ENCODE results near the gene TRNAU1AP.
"Not testable (repeated sequence)": the region's sequence is repeated elsewhere in the genome, so short reads cannot be mapped to it uniquely, and the experiment has no call there.

Gene TRNAU1AP

DNA sequence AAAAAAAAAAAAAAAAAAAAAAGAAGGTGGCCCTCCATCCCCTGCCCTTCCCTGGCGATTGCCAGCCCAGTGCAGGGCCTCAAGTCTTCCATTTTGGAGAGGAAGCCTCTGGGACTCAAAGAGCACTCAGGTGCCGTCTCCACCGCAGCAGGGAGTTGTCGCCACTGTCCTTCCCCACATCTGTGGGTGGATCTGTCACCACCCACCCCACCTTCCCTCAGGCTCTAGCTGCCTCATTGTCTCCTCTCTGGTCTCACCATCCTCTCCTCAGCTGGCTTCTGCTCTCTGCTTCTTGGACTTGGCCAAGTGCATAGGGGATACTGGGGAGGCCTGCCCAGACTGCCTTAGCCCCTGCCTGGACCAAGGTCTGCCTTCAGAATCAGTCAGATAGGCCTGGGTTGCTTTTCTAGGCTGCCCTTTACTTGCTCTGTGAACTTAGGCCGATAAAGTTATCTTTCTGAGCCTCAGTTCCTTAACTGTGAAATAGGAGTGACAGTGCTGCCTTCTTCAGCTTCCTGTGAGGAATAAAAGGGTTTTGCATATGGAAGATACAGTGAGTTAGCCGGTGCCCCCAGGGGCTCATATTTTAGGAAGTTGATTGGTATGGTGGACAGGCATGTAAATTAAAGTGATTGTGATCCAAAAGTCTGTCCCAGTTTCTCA, 31.3 kb upstream of the TRNAU1AP start:
- no peak for DNase-seq (ENCODE audit: low read depth in 2 of 2)

DNA sequence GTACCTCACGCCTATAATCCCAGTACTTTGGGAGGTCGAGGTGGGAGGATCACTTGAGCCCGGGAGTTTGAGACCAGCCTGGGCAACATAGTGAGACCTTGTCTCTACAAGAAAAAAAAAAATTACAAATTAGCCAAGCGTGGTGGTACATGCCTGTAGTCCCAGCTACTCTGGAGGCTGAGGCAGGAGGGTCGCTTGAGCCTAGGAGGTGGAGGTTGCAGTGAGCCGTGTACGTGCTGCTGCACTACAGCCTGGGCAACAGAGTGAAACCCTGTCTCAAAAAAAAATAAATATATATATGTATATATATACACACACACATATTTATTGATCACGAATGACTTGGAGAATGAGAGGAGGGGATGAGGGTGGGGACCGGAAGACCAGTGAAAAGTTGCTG, 30.3 kb upstream of the TRNAU1AP start:
- DNase-seq (ENCODE audit: low read depth in 2 of 2), result not testable (repeated sequence)

DNA sequence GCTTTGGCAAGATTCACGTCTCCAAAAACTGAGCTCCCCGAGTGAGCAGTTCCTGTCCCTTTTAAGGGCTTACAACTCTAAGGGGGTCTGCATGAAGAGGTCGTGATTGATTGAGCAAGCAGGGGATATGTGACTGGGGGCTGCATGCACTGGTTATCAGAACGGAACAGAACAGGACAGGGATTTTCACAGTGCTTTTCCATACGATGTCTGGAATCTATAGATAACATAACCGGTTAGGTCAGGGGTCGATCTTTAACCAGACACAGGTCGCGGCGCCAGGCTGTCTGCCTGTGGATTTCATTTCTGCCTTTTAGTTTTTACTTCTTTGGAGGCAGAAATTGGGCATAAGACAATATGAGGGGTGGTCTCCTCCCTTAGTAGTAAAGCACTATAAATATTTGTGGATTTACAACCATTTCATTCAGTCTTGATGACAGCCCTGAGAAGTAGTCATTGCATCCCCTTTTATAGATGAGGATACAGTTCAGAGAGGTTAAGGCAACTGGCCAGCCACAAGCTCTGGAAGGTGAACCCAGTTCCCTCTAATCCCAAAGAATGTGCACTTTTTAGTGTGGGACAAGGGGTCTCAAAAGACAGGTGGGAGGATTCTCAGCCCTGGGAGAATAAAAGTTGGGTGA, 27.8 kb upstream of the TRNAU1AP start:
- not testable (repeated sequence) for DNase-seq (ENCODE audit: low read depth in 2 of 2)

DNA sequence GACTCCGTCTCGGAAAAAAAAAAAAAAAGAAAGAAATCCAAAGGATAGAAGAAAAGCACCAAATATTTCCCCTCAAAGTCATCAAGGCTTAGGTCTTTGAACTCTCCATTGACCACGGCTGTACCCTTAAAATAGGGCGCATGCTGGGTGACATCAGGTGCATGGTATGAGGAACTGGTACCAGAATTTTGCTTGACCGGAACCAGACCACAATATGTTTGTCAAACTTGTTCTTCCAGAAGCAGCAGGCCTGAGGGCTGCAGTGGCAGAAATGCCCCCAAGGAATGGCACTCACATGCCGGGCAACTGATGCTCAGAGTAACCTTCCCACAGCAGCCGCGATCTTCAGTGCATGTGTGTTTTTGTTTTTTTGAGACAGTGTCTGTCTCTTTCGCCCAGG, 26.0 kb upstream of the TRNAU1AP start:
- DNase-seq (ENCODE audit: low read depth in 2 of 2), result no peak

DNA sequence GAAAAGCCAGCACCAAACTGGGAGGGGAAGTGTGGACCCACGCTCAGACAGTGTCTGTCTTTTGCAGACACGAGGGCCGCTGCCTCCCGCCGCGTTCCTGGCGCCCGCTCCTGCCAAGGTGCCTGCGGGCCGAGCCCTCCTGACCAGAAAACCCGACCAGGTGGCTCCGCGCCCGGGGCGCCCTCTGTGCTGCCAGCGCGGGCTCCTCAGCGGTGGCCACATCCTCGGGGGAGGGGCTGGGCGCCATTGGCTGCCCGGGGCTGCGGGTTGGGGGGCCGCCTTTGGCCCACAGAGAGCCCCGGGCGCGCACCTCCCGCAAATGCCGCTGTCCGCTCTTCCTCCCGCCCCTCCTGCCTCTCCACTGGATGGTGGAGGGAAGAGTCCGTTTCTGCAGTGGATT, 22.4 kb upstream of the TRNAU1AP start:
- no peak for DNase-seq (ENCODE audit: low read depth in 2 of 2)

DNA sequence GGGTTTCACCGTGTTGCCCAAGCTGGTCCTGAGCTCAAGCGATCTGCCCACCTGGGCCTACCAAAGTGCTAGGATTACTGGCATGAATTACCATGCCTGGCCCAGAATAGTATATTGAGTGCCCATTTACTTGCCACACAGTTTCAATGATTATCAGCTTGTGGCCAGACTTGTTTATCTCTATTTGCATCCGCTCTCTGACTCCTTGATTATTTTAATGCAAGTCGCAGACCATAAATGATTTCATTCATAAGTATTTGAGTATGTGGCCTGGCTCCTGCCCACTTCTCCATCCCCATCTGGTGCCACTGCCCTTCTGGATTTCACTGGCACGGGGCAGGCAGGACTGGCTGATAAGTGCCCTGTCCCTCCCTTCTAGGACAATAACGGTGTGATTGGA, 18.2 kb upstream of the TRNAU1AP start:
- no peak for DNase-seq (ENCODE audit: low read depth in 2 of 2)

DNA sequence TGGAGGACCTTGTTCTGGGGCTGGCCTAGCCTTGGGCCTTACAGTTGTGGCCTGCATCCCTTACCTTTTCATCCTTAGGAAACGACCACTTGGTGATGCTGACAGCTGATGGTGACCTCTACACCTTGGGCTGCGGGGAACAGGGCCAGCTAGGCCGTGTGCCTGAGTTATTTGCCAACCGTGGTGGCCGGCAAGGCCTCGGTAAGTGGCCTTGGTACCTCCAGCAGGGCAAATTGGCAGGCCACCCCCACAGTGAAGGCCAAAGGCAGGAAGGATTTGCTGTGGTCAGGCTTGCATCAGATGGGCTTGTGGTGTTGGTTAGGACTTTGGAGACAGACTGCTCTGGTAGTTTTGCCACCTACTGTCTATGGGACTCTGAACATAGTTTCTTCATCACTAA, 17.7 kb upstream of the TRNAU1AP start:
- no peak for DNase-seq (ENCODE audit: low read depth in 2 of 2)

DNA sequence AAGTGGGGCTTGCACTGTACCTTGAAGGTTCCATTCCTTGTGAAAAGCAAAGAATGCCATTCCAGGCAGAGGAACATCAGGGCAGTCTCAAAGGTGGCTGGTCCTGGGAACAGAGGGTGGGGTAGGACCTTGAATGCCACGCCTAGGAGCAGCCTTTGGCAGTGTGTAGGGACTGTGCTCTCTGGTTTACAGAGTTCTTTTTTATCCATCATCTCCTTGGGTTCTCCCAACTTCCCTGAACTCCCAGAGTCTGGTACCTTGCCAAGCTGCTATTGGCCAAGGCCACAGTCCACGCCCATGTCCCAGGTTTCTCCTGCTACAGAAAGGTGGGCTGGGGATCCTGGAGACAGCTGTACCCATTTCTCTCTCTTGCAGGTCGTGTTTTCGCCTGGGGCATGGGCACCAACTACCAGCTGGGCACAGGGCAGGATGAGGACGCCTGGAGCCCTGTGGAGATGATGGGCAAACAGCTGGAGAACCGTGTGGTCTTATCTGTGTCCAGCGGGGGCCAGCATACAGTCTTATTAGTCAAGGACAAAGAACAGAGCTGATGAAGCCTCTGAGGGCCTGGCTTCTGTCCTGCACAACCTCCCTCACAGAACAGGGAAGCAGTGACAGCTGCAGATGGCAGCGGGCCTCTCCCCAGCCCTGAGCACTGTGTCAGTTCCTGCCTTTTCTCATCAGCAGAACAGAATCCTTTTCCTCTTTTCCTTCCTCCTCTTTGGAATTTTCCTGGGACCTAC, 15.3 kb upstream of the TRNAU1AP start:
- no peak for DNase-seq (ENCODE audit: low read depth in 2 of 2)

DNA sequence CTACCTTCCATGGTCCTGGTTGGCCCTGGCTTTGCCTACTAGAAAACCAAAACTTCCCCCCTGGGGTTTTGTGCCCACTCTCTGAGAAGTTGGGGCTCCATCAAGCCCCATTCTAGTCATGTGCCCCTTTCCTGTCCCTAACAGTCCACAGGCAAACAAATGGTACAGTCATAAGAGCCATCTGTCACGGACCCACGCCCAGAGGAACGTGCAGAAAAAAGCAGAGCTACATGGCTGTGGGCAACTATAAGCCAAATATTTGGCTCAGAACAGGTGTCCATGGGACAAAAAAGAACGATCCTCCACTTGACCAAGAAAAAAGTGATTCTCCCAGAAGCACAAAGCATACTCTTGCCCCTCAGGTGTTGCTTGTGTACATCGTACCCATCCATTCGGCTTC, 14.6 kb upstream of the TRNAU1AP start:
- DNase-seq (ENCODE audit: low read depth in 2 of 2), result no peak

DNA sequence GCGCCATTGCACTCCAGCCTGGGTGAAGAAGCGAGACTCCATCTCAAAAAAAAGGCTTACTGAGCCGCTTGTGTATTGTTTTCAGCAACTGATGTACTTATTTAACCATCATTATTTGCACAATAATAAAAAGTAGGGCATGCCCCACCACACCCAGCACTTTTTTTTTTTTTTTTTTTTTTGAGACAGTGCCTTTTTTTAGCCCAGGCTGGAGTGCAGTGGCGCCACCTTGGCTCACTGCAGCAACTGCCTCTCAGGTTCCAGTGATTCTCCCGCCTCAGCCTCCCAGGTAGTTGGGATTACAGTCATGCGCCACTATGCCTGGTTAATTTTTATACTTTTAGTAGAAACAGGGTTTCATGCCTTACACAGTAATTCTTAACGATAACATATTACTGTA, 12.2 kb upstream of the TRNAU1AP start:
- DNase-seq (ENCODE audit: low read depth in 2 of 2), result no peak

DNA sequence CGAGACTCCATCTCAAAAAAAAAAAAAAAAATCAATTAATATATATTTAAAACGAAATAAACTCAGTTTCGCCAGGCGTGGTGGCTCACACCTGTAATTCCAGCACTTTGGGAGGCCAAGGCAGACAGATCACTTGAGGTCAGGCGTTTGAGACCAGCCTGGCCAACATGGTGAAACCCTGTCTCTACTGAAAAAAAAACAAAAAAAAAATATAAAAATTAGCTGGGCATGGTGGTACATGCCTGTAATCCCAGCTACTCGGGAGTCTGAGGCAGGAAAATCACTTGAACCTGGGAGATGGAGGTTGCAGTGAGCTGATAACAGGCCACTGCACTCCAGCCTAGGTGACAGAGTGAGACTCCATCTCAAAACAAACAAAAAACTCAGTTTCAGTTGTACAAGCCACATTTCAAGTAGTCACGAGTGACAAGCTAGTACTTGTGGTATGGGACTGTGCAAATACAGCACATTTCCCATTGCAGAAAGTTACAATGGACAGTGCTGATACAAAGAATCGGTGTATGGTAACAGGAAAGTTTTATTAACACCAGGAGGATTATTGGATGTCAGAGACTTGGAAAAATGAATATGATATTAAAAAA, 11.4 kb upstream of the TRNAU1AP start:
- not testable (repeated sequence) for DNase-seq (ENCODE audit: low read depth in 2 of 2)

DNA sequence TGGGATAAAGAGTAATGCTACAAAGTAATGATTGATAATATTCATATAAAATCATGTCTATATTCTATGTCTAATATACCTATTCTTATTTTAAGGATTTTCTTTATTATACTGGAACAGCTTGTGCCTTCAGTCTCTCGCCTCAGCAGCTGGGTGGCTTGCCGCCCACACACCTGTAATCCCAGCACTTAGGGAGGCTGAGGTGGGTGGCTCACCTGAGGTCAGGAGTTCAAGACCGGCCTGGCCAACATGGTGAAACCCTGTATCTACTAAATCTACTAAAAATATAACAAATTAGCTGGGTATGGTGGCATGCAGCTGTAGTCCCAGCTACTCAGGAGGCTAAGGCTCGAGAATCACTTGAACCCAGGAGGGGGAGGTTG, 7.6 kb upstream of the TRNAU1AP start:
- DNase-seq (ENCODE audit: low read depth in 2 of 2), result no peak

DNA sequence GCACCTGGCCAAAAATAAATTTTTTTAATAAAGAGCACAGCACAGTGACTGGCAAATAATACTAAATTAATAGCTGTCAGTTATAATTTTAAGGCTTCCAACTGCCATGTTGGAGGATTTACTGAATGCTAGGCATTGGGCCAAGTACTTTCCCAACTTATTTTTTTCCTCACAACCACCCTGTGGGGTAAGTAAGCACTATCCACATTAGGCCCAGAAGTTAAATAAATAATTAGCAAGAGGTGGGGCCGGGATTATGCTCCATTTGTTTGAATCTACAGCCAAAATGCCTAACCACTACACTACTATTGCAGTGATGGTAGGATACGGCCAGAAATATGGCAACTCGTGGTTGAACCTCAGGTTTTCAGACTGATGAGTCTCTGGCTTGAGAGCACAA, 4.6 kb upstream of the TRNAU1AP start:
- no peak for DNase-seq (ENCODE audit: low read depth in 2 of 2)

DNA sequence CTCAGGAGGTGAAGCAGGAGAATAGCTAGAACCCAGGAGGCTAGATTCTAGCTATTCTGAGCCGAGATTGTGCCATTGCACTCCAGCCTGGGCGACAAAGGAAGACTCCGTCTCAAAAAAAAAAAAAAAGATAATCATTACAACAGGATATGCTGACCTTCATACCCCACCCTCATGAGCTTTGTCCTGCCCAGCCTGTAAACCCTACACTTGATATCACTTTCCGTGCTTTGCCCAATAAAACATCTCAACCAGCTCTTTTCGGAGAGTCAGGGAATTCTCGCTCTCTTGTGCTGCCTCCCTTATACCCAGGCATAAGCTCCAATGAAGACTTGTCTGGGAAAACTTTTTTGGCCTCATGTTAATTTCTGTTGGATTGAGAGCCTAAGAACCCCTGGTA, 1.5 kb upstream of the TRNAU1AP start:
- no peak for DNase-seq (ENCODE audit: low read depth in 2 of 2)

DNA sequence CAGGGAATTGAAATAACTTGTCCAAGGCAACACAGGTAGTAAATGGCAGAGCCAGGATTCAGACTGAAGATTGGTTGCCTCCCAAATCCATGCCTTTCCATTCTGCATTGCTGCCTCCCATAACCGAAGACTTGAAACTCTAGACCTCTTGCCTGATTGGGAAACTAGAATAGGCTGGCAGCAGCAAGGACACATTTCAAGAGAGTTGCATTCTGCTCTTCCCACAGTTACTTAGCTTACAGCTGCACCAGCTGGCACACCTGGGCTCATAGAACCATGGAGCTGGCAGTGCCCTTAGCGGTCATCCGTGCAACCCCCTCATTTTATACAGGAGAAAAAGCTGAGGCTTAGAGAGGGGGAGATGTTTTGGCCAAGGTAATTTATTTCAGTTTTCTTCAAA, 8.0 kb downstream of the TRNAU1AP start:
- no peak for DNase-seq (ENCODE audit: low read depth in 2 of 2)

DNA sequence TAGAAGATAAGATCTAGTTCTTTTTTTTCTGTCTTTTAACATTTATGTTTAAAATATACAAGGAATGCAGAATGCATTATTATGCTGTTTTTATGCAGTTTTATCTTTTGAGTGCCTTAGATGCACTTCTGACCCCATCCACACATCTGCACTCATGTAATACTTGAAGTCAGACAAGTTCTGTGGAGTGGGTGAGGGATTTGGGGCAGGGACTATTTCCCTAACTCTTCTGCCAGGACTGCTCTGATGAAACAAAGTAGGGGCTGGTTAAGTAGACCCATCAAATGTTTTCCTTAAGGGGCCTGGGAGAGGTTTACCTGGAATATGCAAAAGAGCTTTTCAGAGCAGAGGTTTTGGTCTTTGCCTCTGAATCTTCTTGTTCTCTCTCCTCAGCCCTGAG, 11.4 kb downstream of the TRNAU1AP start:
- no peak for DNase-seq (ENCODE audit: low read depth in 2 of 2)

DNA sequence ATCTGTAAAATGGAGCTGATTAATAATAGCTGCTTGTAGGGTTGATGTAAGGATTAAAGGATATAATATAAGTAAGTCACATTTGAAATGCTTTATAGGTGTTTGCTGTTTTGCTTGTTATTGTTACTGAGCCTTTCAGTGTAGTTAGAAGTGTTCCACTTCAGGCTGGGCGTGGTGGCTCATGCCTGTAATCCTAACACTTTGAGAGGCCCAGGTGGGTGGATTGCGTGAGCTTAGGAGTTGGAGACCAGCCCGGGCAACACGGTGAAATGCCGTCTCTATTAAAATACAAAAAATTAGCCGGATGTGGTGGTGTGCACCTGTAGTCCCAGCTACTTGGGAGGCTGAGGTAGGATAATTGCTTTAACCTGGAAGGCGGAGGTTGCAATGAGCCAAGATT, 12.2 kb downstream of the TRNAU1AP start:
- DNase-seq (ENCODE audit: low read depth in 2 of 2), result no peak

DNA sequence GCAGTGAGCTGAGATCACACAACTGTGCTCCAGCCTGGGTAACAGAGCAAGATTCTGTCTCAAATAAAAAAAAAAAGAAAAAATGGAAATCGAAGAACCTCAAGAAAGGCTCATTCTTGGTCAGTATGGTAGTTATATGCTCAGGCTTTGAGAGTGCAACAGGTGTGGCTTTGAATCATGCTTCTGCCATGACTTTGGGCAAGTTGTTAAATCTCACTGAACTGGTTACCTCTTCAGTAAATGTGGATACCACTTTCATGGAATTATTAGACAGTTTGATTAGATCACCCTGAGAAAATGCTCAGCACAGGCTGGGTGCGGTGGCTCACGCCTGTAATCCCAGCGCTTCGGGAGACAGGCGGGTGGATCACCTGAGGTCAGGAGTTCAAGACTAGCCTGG, 12.8 kb downstream of the TRNAU1AP start:
- DNase-seq (ENCODE audit: low read depth in 2 of 2), result no peak

DNA sequence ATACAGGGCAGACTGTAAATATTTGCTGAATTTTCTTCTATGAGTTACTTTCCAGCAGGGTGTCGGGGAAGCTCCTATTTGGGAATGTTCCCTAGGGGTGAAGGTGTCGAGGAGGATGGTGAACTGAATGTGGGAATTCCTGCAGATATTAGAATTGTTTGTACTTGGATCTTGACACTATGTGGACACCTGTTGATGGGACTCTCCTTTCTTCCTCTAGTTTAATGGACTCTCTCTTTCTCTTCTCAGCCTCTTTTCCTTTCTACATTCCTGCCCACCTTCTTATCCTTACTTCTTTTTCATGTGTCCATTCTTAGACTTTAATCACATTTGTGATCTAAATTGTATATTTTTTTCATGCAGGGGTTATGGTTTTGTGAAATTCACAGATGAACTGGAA, 14.0 kb downstream of the TRNAU1AP start:
- no peak for DNase-seq (ENCODE audit: low read depth in 2 of 2)

DNA sequence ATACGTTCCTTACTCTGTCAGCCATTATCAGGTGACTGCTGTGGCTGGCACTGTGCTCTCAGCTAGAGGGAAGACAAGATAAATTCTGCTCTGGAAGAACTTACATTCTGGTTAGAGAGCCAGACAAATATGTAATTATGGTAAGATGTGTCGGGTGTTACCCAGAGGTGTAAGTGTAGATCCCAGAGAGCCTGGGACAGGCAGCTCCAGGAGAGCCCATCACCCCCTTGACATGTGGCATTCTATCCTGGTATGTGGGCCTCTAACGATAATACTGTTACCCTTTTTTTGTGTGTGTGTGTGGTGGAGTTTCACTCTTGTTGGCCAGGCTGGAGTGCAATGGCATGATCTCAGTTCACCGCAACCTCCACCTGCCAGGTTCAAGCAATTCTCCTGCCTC, 19.0 kb downstream of the TRNAU1AP start:
- DNase-seq (ENCODE audit: low read depth in 2 of 2), result no peak

DNA sequence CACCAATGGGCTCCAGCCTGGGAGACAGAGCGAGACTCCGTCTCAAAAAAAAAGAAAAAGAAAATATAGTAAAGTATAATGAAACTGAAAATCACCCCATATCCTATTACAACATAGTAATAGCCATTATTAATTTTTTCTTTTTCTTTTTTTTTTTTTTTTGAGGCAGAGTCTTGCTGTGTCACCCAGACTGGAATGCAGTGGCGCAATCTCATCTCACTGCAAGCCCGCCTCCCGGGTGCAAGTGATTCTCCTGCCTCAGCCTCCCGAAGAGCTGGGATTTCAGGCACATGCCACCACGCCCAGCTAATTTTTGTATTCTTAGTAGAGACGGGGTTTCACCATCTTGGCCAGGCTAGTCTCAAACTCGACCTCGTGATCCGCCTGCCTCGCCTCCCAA, 20.0 kb downstream of the TRNAU1AP start:
- not testable (repeated sequence) for DNase-seq (ENCODE audit: low read depth in 2 of 2)

DNA sequence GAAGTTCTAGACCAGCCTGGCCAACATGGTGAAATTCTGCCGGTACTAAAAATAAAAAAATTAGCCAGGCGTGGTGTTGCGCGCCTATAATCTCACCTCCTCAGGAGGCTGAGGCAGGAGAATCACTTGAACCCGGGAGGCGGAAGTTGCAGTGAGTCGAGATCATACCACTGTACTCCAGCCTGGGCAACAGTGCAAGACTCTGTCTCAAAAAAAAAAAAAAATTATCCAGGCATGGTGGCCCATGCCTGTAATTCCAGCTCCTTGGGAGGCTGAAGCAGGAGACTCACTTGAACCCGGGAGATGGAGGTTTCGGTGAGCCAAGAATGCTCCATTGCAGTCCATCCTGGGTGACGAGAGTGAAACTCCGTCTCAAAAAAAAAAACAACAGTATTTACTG, 20.7 kb downstream of the TRNAU1AP start:
- DNase-seq (ENCODE audit: low read depth in 2 of 2), result no peak

All from stimulated activated CD8-positive, alpha-beta memory T cell treated with anti-CD3 and anti-CD28 coated beads, Interleukin-2, amount 100 ng/mL, for 1 hour (primary cell).